IMR-90 (cell line): Measurements from ENCODE around the gene SUV39H2. TPM values are rescaled to one million over a fixed set of nuclear protein-coding genes. Genes with fewer than 3 reads are reported as not detected.

Source experiments
- MAFK ChIP-seq: IDR thresholded peaks from 2 replicates; pipeline ENCODE4 v1.6.1; 2012; ENCODE audit warnings: low read depth, low read length, improper control_type of control experiment
- RAD21 ChIP-seq: IDR thresholded peaks from 2 replicates; pipeline ENCODE4 v1.6.1; 2012; ENCODE audit warnings: low read length, improper control_type of control experiment
- RCOR1 ChIP-seq: IDR thresholded peaks from 2 replicates; pipeline ENCODE4 v1.6.1; 2012; ENCODE audit warnings: mild to moderate bottlenecking, low read length, improper control_type of control experiment; ENCODE audit not compliant: insufficient replicate concordance
- polyA plus RNA-seq, 3 experiments: library from polyadenylated mRNA; depleted of rRNA; stranded (reverse); fragments of >200 nt; gene quantifications; 2 replicates each; pipeline ENCODE4 v1.2.3, GENCODE V29; 2012; ENCODE audit warnings: low replicate concordance in 1 of 3
- total RNA-seq: library from RNA; depleted of rRNA; stranded (reverse); fragments of >200 nt; gene quantifications from 2 replicates; pipeline ENCODE4 v1.2.3, GENCODE V29; 2012

Gene SUV39H2
- total and polyA plus RNA-seq, 2 of the 4 experiments (the other 2 are of a cell fraction), result 5.3 to 14.5 TPM

DNA sequence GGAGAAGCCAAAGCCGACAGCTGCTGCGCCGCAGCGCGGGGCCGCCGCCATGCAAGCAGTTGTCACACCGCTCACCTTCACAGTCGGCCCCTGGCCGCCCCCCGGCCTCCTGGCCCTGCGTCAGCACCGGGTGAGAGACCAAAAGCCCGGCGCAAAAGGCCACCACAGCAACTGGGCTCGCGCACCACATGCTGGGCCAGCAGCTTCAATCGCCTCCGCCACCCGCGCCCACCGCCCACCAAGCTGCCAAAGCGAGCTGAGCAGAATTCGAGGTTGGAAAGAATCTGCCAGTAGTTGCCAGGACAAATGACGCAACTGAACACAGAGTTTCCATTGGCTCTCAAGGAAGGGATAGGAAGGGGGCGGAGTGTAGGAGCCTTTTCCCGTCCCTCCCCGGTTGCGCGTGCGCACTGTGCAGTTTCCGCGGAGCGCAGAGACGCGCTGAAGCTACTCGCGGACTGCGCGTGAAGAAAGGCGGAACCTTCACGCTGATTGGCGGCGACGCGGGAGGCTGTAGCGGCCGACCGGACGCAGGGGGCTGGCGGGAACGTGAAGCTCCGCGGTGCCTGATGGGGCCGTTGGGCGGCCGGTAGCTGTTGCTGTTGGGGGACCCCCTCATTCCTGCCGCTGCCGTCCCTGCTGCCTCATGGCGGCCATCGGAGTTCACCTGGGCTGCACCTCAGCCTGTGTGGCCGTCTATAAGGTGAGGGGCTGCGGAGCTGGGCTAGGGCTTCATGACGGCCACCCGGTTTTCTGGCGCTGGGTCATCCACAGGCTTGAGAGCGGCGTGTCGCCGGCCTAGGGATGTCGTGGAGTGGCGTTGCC, 40.7 kb upstream of the SUV39H2 start, which contains the start of the genes CDNF, HSPA14 and MSANTD7 (continued):
- TF ChIP-seq RCOR1, result no peak
- no peak for TF ChIP-seq MAFK
- 0 out of 2 replicates have a peak, but pooled peaks have one; percentile 8 for TF ChIP-seq RAD21
